Fibroblast of skin of left quadriceps (primary cell): ENCODE results near the gene BPIFB1.

ENCODE experiments used
- DNase-seq, 2 experiments: peaks; one replicate each; pipeline ENCODE4 v3.0.0-alpha.2; 2013; ENCODE audit warnings: low read depth in 2 of 2

Gene BPIFB1

GRCh38 chr20:33323236-33323635 is 40.2 kb downstream of the BPIFB1 start:
- no peak for DNase-seq

GRCh38 chr20:33325350-33325749 is 42.3 kb downstream of the BPIFB1 start:
- no peak for DNase-seq

GRCh38 chr20:33328157-33329137 is 45.4 kb downstream of the BPIFB1 start:
- DNase-seq, result no peak

- DNase-seq, result no peak
These were observed 50.0 kb downstream of the BPIFB1 start for GRCh38 chr20:33332905-33333456.

- no peak for DNase-seq
These were observed 50.6 kb downstream of the BPIFB1 start for GRCh38 chr20:33333616-33334015.

GRCh38 chr20:33334111-33334510 is 51.1 kb downstream of the BPIFB1 start:
- no peak for DNase-seq

- DNase-seq, result no peak
These were observed 53.4 kb downstream of the BPIFB1 start for GRCh38 chr20:33336375-33336774.

GRCh38 chr20:33337119-33337518 is 54.1 kb downstream of the BPIFB1 start:
- no peak for DNase-seq

- no peak for DNase-seq
These were observed 54.6 kb downstream of the BPIFB1 start for GRCh38 chr20:33337531-33338165.

GRCh38 chr20:33338467-33339258 is 55.6 kb downstream of the BPIFB1 start:
- DNase-seq, result no peak

GRCh38 chr20:33339515-33340058 is 56.6 kb downstream of the BPIFB1 start:
- DNase-seq, result no peak

GRCh38 chr20:33343521-33343920 is 60.5 kb downstream of the BPIFB1 start:
- DNase-seq, result no peak

- no peak for DNase-seq
These were observed 62.3 kb downstream of the BPIFB1 start for GRCh38 chr20:33345342-33345741.

- DNase-seq, result no peak
These were observed 65.3 kb downstream of the BPIFB1 start for GRCh38 chr20:33348136-33348937.

GRCh38 chr20:33349493-33349892 is 66.5 kb downstream of the BPIFB1 start:
- DNase-seq, result no peak

GRCh38 chr20:33351696-33352095 is 68.7 kb downstream of the BPIFB1 start:
- no peak for DNase-seq

GRCh38 chr20:33352258-33353012 is 69.4 kb downstream of the BPIFB1 start:
- no peak for DNase-seq

GRCh38 chr20:33353013-33353402 is 70.0 kb downstream of the BPIFB1 start:
- DNase-seq, result no peak
